GM12878 (cell line): Measurements from ENCODE around the gene TOP3A. TPM values are rescaled to one million over a fixed set of nuclear protein-coding genes. Genes with fewer than 3 reads are reported as not detected.

Experiments used
- BACH1 ChIP-seq: fragments of 450-650 bp; IDR thresholded peaks from 2 replicates; pipeline ENCODE4 v1.6.1; 2017; ENCODE audit warnings: mild to moderate bottlenecking, borderline replicate concordance
- IKZF1 ChIP-seq: fragments of 450-650 bp; conservative IDR thresholded peaks from 2 replicates; pipeline ENCODE4 v1.6.1; 2017; ENCODE audit warnings: antibody characterized with exemption, mild to moderate bottlenecking
- STAT1 ChIP-seq: fragments of 450-650 bp; conservative IDR thresholded peaks from 2 replicates; pipeline ENCODE4 v1.6.1; 2014; ENCODE audit warnings: antibody characterized with exemption, mild to moderate bottlenecking
- TCF7 ChIP-seq: IDR thresholded peaks from 2 replicates; pipeline ENCODE4 v1.6.1; 2014; ENCODE audit warnings: antibody characterized with exemption, borderline replicate concordance
- polyA plus RNA-seq, 11 experiments: library from polyadenylated mRNA; depleted of rRNA in 4 of 11; unstranded in 6 of 11; stranded (reverse) in 5 of 11; fragments of >200 nt; fragmentation: Nextera tagmentation in 4 of 11; fragmentation: Illumina TruSeq in 1 of 11; extraction: Ambion mirVana in 4 of 11; extraction: Trizol in 1 of 11; gene quantifications; 1 replicate in 1 of 11; 2 replicates in 10 of 11; pipeline versions ENCODE4 v1.2.1 to v1.2.3, GENCODE V29; 2011 to 2016; ENCODE audit warnings: inconsistent platforms in 2 of 11, missing spikeins in 2 of 11, low read depth in 1 of 11
- total RNA-seq, 4 experiments: library from RNA; depleted of rRNA in 3 of 4; stranded (reverse); fragments of >200 nt in 3 of 4; fragmentation: Illumina TruSeq in 1 of 4; extraction: Trizol in 1 of 4; gene quantifications; 2 replicates each; pipeline versions ENCODE4 v1.2.1 to v1.2.3, GENCODE V29; 2013 to 2021
- TF ChIP-seq, protein P1 (sequence below): fragments of 450-650 bp; formaldehyde crosslinking; IDR thresholded peaks from 2 replicates; pipeline ENCODE4 v1.5.0; 2022; ENCODE audit warnings: mild to moderate bottlenecking, missing genetic modification characterization
- TF ChIP-seq, protein P2 (sequence below): IDR thresholded peaks from 2 replicates; pipeline ENCODE4 v1.6.1; 2011; ENCODE audit warnings: borderline replicate concordance, low read depth, mild to moderate bottlenecking, moderate library complexity, low read length; ENCODE audit not compliant: insufficient read depth, poor library complexity, severe bottlenecking

The TOP3A gene
- total and polyA plus RNA-seq, 10 of the 15 experiments (the other 5 are each of a cell fraction or from before 2014, with no cell fraction given): 4.2 to 51.9 (median 31.8) TPM

GRCh38 chr17:18364166-18364565 lies 49.4 kb upstream of the TOP3A start (continued):
- TF ChIP-seq, protein P1, sequence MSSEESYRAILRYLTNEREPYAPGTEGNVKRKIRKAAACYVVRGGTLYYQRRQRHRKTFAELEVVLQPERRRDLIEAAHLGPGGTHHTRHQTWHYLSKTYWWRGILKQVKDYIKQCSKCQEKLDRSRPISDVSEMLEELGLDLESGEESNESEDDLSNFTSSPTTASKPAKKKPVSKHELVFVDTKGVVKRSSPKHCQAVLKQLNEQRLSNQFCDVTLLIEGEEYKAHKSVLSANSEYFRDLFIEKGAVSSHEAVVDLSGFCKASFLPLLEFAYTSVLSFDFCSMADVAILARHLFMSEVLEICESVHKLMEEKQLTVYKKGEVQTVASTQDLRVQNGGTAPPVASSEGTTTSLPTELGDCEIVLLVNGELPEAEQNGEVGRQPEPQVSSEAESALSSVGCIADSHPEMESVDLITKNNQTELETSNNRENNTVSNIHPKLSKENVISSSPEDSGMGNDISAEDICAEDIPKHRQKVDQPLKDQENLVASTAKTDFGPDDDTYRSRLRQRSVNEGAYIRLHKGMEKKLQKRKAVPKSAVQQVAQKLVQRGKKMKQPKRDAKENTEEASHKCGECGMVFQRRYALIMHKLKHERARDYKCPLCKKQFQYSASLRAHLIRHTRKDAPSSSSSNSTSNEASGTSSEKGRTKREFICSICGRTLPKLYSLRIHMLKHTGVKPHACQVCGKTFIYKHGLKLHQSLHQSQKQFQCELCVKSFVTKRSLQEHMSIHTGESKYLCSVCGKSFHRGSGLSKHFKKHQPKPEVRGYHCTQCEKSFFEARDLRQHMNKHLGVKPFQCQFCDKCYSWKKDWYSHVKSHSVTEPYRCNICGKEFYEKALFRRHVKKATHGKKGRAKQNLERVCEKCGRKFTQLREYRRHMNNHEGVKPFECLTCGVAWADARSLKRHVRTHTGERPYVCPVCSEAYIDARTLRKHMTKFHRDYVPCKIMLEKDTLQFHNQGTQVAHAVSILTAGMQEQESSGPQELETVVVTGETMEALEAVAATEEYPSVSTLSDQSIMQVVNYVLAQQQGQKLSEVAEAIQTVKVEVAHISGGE (CRISPR knock-in tag): no peak
- TF ChIP-seq TCF7 (no peak), BACH1 (no peak), STAT1 (no peak), IKZF1 (no peak)
- TF ChIP-seq, protein P2, sequence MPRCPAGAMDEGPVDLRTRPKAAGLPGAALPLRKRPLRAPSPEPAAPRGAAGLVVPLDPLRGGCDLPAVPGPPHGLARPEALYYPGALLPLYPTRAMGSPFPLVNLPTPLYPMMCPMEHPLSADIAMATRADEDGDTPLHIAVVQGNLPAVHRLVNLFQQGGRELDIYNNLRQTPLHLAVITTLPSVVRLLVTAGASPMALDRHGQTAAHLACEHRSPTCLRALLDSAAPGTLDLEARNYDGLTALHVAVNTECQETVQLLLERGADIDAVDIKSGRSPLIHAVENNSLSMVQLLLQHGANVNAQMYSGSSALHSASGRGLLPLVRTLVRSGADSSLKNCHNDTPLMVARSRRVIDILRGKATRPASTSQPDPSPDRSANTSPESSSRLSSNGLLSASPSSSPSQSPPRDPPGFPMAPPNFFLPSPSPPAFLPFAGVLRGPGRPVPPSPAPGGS: no peak
